Measurements from ENCODE around the gene ADGRV1. TPM values are rescaled to one million over a fixed set of nuclear protein-coding genes. Genes with fewer than 3 reads are reported as not detected.
"Not testable (repeated sequence)": the region's sequence is repeated elsewhere in the genome, so short reads cannot be mapped to it uniquely, and the experiment has no call there.

The ADGRV1 gene
- total RNA-seq, 1 donor = 0.43 TPM

GRCh38 chr5:91006713-91007112 lies 448.1 kb downstream of the ADGRV1 start:
- no peak for DNase-seq (ENCODE audit: low read depth)

GRCh38 chr5:91007251-91007650 lies 448.7 kb downstream of the ADGRV1 start:
- H3K4me3 ChIP-seq (ENCODE audit: low read depth, low read length) = no peak overlapping the region
- no peak for DNase-seq (ENCODE audit: low read depth)
- TF ChIP-seq CTCF (IDR thresholded peaks at IDR 0.05; ENCODE audit: insufficient read depth, low read depth, low read length) = no peak

More at GRCh38 chr5:91006713-91007112, 448.1 kb downstream of the ADGRV1 start:
- no peak overlapping the region for H3K4me3 ChIP-seq (ENCODE audit: low read depth, low read length)
- TF ChIP-seq CTCF (IDR thresholded peaks at IDR 0.05; ENCODE audit: insufficient read depth, low read depth, low read length) = no peak

- no peak overlapping the region for H3K4me3 ChIP-seq (ENCODE audit: low read depth, low read length)
- DNase-seq (ENCODE audit: low read depth) = no peak
- no peak for TF ChIP-seq CTCF (IDR thresholded peaks at IDR 0.05; ENCODE audit: insufficient read depth, low read depth, low read length)
Measured at GRCh38 chr5:91007780-91008402, 449.3 kb downstream of the ADGRV1 start.

GRCh38 chr5:91010090-91010489 lies 451.5 kb downstream of the ADGRV1 start:
- H3K4me3 ChIP-seq (ENCODE audit: low read depth, low read length) = no peak overlapping the region
- TF ChIP-seq CTCF (IDR thresholded peaks at IDR 0.05; ENCODE audit: insufficient read depth, low read depth, low read length) = no peak
- DNase-seq (ENCODE audit: low read depth) = no peak

GRCh38 chr5:91011029-91011428 lies 452.4 kb downstream of the ADGRV1 start:
- no peak for TF ChIP-seq CTCF (IDR thresholded peaks at IDR 0.05; ENCODE audit: insufficient read depth, low read depth, low read length)
- H3K4me3 ChIP-seq (ENCODE audit: low read depth, low read length) = no peak overlapping the region
- DNase-seq (ENCODE audit: low read depth) = no peak

GRCh38 chr5:91012867-91013266 lies 454.3 kb downstream of the ADGRV1 start:
- not testable (repeated sequence) for DNase-seq (ENCODE audit: low read depth); H3K4me3 ChIP-seq (ENCODE audit: low read depth, low read length)

- DNase-seq (ENCODE audit: low read depth) = no peak
- no peak for TF ChIP-seq CTCF (IDR thresholded peaks at IDR 0.05; ENCODE audit: insufficient read depth, low read depth, low read length)
- H3K4me3 ChIP-seq (ENCODE audit: low read depth, low read length) = no peak overlapping the region
Measured at GRCh38 chr5:91016322-91016721, 457.7 kb downstream of the ADGRV1 start.

Data from fibroblast of villous mesenchyme (primary cell).